ENCODE results near the gene CCDC157.
"Not testable (repeated sequence)": the region's sequence is repeated elsewhere in the genome, so short reads cannot be mapped to it uniquely, and the experiment has no call there.

Gene CCDC157

GRCh38 chr22:30326255-30326705, 30.5 kb upstream of the CCDC157 start:
- no peak for DNase-seq

- DNase-seq: peak; percentile 91
Observed at GRCh38 chr22:30326706-30327362, 30.0 kb upstream of the CCDC157 start, which contains the start of gene TBC1D10A. TBC1D10A (minus strand) TSS chr22:30326941; CDS start chr22:30326881, 60 bp downstream.

- no peak for DNase-seq
Observed at GRCh38 chr22:30327864-30328345, 28.9 kb upstream of the CCDC157 start.

- DNase-seq: no peak
Observed at GRCh38 chr22:30328466-30329049, 28.2 kb upstream of the CCDC157 start.

- no peak for DNase-seq
Observed at GRCh38 chr22:30332551-30332950, 24.3 kb upstream of the CCDC157 start.

GRCh38 chr22:30332994-30333706, 23.7 kb upstream of the CCDC157 start:
- DNase-seq: no peak

GRCh38 chr22:30333707-30334087, 23.1 kb upstream of the CCDC157 start:
- no peak for DNase-seq

GRCh38 chr22:30334646-30335045, 22.2 kb upstream of the CCDC157 start:
- DNase-seq: no peak

GRCh38 chr22:30335236-30335635, 21.6 kb upstream of the CCDC157 start:
- no peak for DNase-seq

- DNase-seq: no peak
Observed at GRCh38 chr22:30336752-30337460, 19.9 kb upstream of the CCDC157 start.

GRCh38 chr22:30337461-30337778, 19.4 kb upstream of the CCDC157 start:
- DNase-seq: no peak

GRCh38 chr22:30338341-30338740, 18.5 kb upstream of the CCDC157 start:
- DNase-seq: not testable (repeated sequence)

- DNase-seq: no peak
Observed at GRCh38 chr22:30338802-30339201, 18.0 kb upstream of the CCDC157 start.

GRCh38 chr22:30340911-30341685, 15.7 kb upstream of the CCDC157 start:
- DNase-seq: no peak

- DNase-seq: no peak
Observed at GRCh38 chr22:30344447-30345200, 12.2 kb upstream of the CCDC157 start.

GRCh38 chr22:30347255-30347892, 9.4 kb upstream of the CCDC157 start:
- DNase-seq: no peak

- no peak for DNase-seq
Observed at GRCh38 chr22:30348404-30348803, 8.4 kb upstream of the CCDC157 start.

GRCh38 chr22:30348809-30349208, 8.0 kb upstream of the CCDC157 start:
- DNase-seq: no peak

GRCh38 chr22:30351226-30351625, 5.6 kb upstream of the CCDC157 start:
- DNase-seq: no peak

GRCh38 chr22:30354644-30355043, 2.2 kb upstream of the CCDC157 start:
- DNase-seq: no peak

GRCh38 chr22:30357236-30357570, 396 bp downstream of the CCDC157 start:
- DNase-seq: peak; percentile 24
